NB4 (cell line): ENCODE measurements around the gene DAB1.

Experiments
- CTCF ChIP-seq: IDR thresholded peaks from one replicate; pipeline ENCODE4 v1.5.1; 2012; ENCODE audit warnings: low read depth, low read length
- MYC ChIP-seq: IDR thresholded peaks from 2 replicates; pipeline ENCODE4 v1.6.1; 2011; ENCODE audit warnings: low read depth, low read length
- POLR2A ChIP-seq: IDR thresholded peaks from 2 replicates; pipeline ENCODE4 v1.6.1; 2011; ENCODE audit warnings: mild to moderate bottlenecking; ENCODE audit not compliant: insufficient read length; ENCODE audit errors: extremely low read depth

- TF ChIP-seq CTCF (no peak), POLR2A (no peak), MYC (no peak)
These were observed 152.7 kb downstream of the DAB1 start for GRCh38 chr1:57270927-57271698.
